ENCODE measurements around the gene GLOD5. TPM values are rescaled to one million over a fixed set of nuclear protein-coding genes. Genes with fewer than 3 reads are reported as not detected.

The GLOD5 gene
- total and polyA plus RNA-seq, 2 of the 4 experiments (the other 2 are of a cell fraction), result not detected

GRCh38 chrX:48818098-48818497 lies 56.6 kb downstream of the GLOD5 start:
- in situ Hi-C loops (cut with MboI; ENCODE audit: low sequenced_read_pairs), result no loop called here
- H4K5ac ChIP-seq (ENCODE audit: low read depth, low read length), result no peak overlapping the region

More at GRCh38 chrX:48818098-48818497, 56.6 kb downstream of the GLOD5 start:
- peak overlapping the region; percentile 24 for H2AK9ac ChIP-seq (replicated peaks; ENCODE audit: low read depth, low read length, poor library complexity)
- H3K4ac ChIP-seq (ENCODE audit: low read depth, low read length), result no peak overlapping the region
- H3K18ac ChIP-seq (ENCODE audit: low read depth, low read length), result no peak overlapping the region
- no peak overlapping the region for H3K4me3 ChIP-seq (ENCODE audit: insufficient read depth, low read depth, low read length)
- dilution Hi-C loops (cut with HindIII; ENCODE audit: low sequenced_read_pairs, unreplicated experiment) (no loop called here), intact Hi-C loops (cut with micrococcal nuclease) (no loop called here)
- no peak overlapping the region for H3K4me2 ChIP-seq (ENCODE audit: low read depth, low read length)
- ATAC-seq (ENCODE audit: low read depth), result no peak
- H4K20me1 ChIP-seq (ENCODE audit: insufficient read depth, low read length), result no peaks in the 10 kb centered on the region
- H3K9me3 ChIP-seq (ENCODE audit: control insufficient read depth, insufficient read depth, low read length), result no peaks in the 10 kb centered on the region; the same call in 1 of the 2 replicates
- H4K8ac ChIP-seq (ENCODE audit: low read depth in 2 of 2, low read length in 2 of 2), result no peak overlapping the region
- no peak overlapping the region for H3K9ac ChIP-seq (ENCODE audit: low read depth, low read length)
- no peak overlapping the region for H3K14ac ChIP-seq (replicated peaks; ENCODE audit: low read depth, low read length)
- H2BK20ac ChIP-seq (ENCODE audit: low read depth, low read length), result no peak overlapping the region
- TF ChIP-seq USF2 (IDR thresholded peaks at IDR 0.05; ENCODE audit: low read depth, low read length), result no peak
- no peak for TF ChIP-seq BHLHE40 (IDR thresholded peaks at IDR 0.05; ENCODE audit: low read depth, low read length)
- TF ChIP-seq CHD1 (IDR thresholded peaks at IDR 0.05; ENCODE audit: low read depth, low read length), result no peak
- TF ChIP-seq NFE2L2 (IDR thresholded peaks at IDR 0.05; ENCODE audit: low read depth, low read length), result no peak
- TF ChIP-seq CEBPB (IDR thresholded peaks at IDR 0.05; ENCODE audit: low read depth, low read length), result no peak
- no peak for TF ChIP-seq FOS (IDR thresholded peaks at IDR 0.05; ENCODE audit: low read depth, low read length)
- no peak for TF ChIP-seq MXI1 (IDR thresholded peaks at IDR 0.05; ENCODE audit: borderline replicate concordance, low read depth, low read length)
- no peak for TF ChIP-seq POLR2A (IDR thresholded peaks at IDR 0.05; ENCODE audit: low read depth, low read length)
- TF ChIP-seq MAFK (IDR thresholded peaks at IDR 0.05; ENCODE audit: low read depth, low read length), result no peak
- H2BK120ac ChIP-seq (ENCODE audit: low read depth, low read length), result no peak overlapping the region
- no peak for DNase-seq
- H3K56ac ChIP-seq (ENCODE audit: extremely low read depth, insufficient read depth, low read length), result no peak overlapping the region
- H2BK5ac ChIP-seq (ENCODE audit: low read depth, low read length, poor library complexity, severe bottlenecking), result no peak overlapping the region
- H3K4me1 ChIP-seq (ENCODE audit: control insufficient read depth, insufficient read depth, low read length), result no peaks in the 10 kb centered on the region
- H3K27ac ChIP-seq (ENCODE audit: insufficient read depth, low read length), result no peak overlapping the region
- ChIA-PET POLR2A (ENCODE audit: unreplicated experiment) (no interaction called here), CTCF (no interaction called here)
- H2AFZ ChIP-seq (replicated peaks; ENCODE audit: low read length, poor library complexity), result no peak overlapping the region
- H3K23ac ChIP-seq (ENCODE audit: low read depth, low read length), result no peak overlapping the region
- H3K27me3 ChIP-seq (ENCODE audit: control insufficient read depth, insufficient read depth, low read length), result no peaks in the 10 kb centered on the region
- H4K91ac ChIP-seq (ENCODE audit: insufficient read depth, low read depth, low read length), result no peak overlapping the region
- BruUV-seq (replicated peaks), result no TSS peak
- no peak overlapping the region for H2BK15ac ChIP-seq (ENCODE audit: low read depth, low read length)
- H3K9me1 ChIP-seq (ENCODE audit: insufficient read depth, low read length), result no peaks in the 10 kb centered on the region
- peaks cover 23% of the 10 kb centered on the region for H3K36me3 ChIP-seq (ENCODE audit: control insufficient read depth, insufficient read depth, low read length)
- H3K79me1 ChIP-seq (ENCODE audit: low read depth in 1 of 2, low read length in 2 of 2), result no peaks in the 10 kb centered on the region
- 79% methylated on average over 7 of the region's 16 CpGs; no CpG with 5 or more reads in 1 of the 2 experiments for WGBS, 2 experiments (ENCODE audit: extremely low coverage in 2 of 2, insufficient read length in 1 of 2)
- no peak overlapping the region for H2AK5ac ChIP-seq (ENCODE audit: low read depth, low read length)
